CD4-positive, alpha-beta T cell treated with Interleukin-17A for 4 hours (primary cell): Measurements from ENCODE around the gene SUV39H2.
"Not testable (repeated sequence)": the region's sequence is repeated elsewhere in the genome, so short reads cannot be mapped to it uniquely, and the experiment has no call there.

ENCODE experiments used
- DNase-seq: peaks from one replicate; pipeline ENCODE4 v3.0.0-alpha.2; 2020; ENCODE audit warnings: mixed read lengths

SUV39H2 gene, protein sequence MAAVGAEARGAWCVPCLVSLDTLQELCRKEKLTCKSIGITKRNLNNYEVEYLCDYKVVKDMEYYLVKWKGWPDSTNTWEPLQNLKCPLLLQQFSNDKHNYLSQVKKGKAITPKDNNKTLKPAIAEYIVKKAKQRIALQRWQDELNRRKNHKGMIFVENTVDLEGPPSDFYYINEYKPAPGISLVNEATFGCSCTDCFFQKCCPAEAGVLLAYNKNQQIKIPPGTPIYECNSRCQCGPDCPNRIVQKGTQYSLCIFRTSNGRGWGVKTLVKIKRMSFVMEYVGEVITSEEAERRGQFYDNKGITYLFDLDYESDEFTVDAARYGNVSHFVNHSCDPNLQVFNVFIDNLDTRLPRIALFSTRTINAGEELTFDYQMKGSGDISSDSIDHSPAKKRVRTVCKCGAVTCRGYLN

DNA sequence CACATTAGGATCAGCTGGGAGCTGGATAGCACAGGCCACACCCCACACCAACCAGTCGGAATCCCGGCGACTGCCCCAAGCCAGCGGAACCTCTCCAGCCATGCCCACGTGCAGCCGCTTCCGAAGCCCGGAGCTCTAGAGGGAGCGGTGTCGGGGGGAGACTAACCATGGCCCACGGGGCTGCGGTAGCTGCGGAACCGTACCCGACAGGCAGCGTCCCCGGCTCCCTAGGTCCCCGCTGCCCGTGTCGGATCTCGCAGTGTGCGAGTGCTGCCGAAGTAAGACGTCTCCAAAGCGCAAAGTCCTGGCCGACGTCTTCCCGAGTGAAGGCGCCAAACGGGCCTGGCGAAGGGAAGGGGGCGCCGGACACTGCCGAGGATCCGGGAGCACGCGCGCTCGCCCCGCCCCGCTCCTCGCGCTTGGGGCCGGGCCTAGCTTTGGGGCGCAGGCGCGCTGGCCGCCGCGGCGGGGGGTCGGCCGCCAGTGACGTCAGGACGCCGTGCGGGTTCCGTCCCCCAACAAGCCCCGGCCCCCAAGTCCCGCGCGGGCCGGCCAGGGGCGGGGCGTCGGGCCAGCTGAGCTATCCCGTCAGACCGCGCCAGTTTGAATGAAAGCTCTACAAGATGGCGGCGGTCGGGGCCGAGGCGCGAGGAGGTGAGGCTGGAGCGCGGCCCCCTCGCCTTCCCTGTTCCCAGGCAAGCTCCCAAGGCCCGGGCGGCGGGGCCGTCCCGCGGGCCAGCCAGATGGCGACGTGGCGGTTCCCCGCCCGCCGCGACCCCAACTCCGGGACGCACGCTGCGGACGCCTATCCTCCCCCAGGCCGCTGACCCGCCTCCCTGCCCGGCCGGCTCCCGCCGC is at the start of gene SUV39H2:
TSS of gene SUV39H2 (plus strand) at position 601 of the 858 bp plus-strand sequence. CDS start at position 624, 23 bp downstream.
- peak; percentile 95 for DNase-seq

DNA sequence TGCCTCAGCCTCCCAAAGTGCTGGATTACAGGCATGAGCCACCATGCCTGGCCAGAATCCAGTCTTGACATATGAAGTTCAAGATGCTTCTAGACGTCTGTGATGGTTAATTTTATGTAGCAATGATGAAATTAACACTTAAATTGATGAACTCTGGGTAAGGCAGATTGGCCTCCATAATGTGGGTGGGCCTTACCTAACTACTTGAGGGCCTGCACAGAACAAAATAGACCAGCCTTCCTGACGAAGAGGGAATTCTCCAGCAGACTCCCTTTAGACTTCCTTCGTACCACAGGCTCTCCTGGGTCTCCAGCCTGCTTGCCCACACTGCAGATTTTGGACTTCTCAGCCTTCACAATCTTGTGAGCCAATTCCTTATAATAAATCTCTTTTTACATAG is 45.6 kb upstream of the SUV39H2 start:
- DNase-seq = no peak

DNA sequence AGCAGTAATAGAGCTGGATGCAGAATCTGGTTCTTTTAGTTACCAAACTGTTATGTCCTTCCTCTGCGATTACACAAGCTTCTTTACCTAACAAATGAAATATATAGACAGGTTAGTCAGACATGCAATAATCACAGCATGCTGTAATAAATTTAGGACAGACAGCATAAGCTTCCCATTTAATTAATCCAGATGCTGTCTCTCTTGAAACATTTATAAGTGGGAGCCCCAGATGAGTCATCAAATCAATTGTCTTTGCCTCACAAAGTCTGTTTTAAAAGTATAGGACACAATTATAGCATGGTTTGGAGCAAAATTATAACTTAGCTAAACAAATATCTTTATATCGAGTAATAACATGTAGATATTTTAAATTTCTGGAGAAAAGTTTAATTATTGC is 42.5 kb upstream of the SUV39H2 start:
- no peak for DNase-seq

DNA sequence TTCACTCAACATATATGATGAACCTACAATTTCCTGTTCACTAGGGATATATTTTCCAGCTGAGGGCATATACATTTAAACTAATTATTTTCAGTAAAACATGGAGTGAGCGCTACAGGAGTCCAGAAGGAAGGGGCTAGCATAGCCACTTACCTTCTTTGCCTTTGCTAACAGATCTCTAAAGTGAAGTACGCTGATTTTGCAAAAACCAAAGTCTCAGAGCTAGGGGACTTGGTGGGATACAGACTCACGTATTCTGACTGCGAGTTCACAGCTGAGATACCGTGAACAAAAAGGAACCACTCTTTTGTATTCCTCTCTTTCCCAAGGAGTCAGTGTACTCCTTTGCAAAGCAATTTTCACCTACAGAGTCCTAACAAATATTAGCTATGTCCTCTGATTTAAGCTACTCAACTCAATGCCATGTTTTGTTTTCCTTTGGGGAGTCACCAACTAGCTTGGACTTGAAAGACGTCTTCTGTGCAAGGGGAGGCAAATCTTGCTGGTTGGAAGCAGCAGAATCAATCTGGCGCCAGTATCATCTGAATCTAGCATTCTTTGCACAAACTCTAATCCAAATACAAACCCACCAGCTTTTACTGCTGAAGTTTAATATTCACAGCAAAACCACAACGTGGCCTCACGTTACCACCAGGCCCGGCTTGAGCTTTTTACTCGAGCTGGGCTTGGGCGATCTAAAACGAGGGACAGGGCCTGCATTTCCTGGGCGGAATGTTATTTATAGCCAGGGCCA is 41.5 kb upstream of the SUV39H2 start:
- DNase-seq = no peak

DNA sequence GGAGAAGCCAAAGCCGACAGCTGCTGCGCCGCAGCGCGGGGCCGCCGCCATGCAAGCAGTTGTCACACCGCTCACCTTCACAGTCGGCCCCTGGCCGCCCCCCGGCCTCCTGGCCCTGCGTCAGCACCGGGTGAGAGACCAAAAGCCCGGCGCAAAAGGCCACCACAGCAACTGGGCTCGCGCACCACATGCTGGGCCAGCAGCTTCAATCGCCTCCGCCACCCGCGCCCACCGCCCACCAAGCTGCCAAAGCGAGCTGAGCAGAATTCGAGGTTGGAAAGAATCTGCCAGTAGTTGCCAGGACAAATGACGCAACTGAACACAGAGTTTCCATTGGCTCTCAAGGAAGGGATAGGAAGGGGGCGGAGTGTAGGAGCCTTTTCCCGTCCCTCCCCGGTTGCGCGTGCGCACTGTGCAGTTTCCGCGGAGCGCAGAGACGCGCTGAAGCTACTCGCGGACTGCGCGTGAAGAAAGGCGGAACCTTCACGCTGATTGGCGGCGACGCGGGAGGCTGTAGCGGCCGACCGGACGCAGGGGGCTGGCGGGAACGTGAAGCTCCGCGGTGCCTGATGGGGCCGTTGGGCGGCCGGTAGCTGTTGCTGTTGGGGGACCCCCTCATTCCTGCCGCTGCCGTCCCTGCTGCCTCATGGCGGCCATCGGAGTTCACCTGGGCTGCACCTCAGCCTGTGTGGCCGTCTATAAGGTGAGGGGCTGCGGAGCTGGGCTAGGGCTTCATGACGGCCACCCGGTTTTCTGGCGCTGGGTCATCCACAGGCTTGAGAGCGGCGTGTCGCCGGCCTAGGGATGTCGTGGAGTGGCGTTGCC is 40.7 kb upstream of the SUV39H2 start, which contains the start of the genes CDNF, HSPA14 and MSANTD7:
TSS of gene CDNF (minus strand) at position 281 of the 825 bp plus-strand sequence. CDS start at position 190, 91 bp downstream.
TSS of gene HSPA14 (plus strand) at position 550 of the 825 bp plus-strand sequence. CDS start at position 647, 97 bp downstream.
TSS of gene MSANTD7 (plus strand) at position 550 of the 825 bp plus-strand sequence. CDS start 3,979 bp downstream, outside the sequence.
- peak; percentile 99 for DNase-seq

DNA sequence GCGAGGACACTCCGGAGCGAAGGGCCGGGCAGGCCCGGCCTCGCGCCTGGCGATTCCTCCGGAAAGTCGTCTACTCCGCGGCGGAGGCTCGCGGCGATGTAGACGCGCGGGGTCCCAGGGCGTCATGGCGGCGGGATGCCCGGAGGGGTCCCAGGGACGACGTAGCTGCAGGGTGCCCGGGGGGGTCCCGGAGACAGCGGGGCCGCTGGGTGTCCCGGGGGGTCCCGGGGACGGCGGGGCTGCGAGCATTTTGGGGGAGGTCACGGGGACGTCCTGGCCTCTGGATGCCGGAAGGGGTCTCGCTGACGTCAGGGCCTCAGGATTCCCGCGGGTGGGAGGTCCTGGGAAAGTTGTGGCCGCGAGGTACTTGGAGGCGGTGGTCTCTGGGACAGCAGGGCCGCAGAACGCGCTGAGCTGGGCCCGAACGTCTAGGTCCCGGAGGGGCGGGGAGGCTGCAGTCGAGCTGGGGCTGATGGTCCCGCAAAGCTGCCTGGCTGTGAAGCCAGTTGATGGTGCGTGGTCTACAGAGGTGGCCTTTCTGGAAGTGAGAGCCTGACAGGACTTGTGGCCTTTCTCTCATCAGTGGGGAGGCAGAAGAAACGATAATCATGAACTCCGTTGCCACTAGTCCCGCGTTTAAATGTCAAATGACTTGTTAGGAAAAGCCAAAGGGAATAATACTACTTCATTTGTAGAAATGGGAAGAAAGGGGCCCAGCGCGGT is 39.9 kb upstream of the SUV39H2 start:
- DNase-seq = peak; percentile 19

DNA sequence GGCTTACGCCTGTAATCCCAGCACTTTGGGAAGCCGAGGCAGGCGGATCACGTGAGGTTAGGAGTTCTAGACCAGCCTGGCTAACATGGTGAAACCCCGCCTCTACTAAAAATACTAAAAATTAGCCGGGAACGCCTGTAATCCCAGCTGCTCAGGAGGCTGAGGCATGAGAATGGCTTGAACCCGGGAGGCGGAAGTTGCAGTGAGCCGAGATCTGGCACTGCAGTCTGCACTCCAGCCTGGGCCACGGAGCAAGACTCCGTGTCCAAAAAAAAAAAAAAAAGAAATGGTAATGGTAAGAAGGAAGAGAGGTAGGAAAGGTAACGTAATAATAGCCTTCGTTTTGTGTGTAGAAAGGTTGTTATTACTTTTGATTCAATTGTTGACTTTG is 39.4 kb upstream of the SUV39H2 start:
- DNase-seq = no peak

DNA sequence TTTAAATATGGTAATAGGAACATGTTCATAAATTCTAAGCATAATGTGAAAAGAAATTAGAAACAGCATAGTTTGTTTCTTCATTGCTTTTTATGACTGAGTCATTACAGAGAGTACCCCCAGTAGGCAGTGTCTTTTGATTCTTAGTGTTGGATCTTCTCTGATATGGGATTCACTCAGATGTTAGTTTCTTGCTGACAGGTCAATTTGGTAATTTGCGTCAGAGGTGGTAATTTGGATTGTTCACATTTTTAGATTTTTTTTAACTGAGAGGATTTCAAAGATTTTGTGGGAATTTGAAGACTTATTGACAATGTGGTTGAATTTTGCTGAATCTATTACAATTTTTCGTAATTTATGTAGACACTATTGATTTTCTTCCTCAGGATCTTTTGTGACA is 38.5 kb upstream of the SUV39H2 start:
- no peak for DNase-seq

DNA sequence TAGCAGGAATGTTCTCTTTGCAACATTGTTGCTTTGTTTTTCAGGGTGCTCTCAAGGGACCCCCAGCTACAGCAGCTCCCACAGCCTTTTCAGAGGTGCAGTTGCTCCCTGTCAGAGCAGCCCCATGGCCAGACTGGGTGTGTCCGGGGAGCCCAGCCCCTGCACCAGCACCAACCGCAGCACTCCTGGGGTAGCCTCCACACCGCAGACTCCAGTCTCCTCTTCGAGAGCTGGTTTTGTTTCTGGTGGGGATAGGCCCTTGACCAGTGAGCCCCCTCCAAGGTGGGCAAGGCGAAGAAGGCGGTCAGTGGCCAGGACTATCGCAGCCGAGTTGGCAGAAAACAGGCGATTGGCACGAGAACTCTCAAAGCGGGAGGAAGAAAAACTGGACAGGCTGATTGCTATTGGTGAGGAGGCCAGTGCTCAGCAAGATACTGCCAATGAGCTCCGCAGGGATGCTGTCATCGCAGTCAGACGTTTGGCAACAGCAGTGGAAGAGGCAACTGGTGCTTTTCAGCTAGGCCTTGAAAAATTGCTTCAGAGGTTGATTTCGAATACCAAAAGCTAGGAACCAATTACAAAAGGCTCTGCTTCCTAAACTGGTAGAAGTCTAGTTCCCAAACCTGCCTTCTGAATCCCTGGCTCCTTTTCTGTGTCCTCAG is 35.2 kb upstream of the SUV39H2 start:
- DNase-seq = no peak

DNA sequence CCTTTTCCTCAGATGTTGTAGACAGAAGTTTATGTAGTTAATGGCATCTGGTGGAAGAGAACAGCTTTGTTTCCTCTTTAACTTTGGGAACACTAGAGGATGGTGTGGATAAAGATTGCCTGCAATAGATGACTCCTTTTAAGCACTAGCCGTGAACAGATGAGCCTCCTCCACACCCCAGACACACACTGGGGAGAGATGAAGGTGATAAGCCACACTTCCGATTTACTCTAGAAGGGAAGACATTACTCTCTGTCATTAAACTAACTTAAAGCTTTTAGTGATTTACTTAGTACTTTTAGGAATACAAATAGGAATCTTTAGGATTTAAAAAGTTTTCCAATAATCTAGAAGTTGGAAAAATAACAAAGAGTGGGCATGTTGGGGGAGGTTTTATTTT is 33.7 kb upstream of the SUV39H2 start:
- no peak for DNase-seq

DNA sequence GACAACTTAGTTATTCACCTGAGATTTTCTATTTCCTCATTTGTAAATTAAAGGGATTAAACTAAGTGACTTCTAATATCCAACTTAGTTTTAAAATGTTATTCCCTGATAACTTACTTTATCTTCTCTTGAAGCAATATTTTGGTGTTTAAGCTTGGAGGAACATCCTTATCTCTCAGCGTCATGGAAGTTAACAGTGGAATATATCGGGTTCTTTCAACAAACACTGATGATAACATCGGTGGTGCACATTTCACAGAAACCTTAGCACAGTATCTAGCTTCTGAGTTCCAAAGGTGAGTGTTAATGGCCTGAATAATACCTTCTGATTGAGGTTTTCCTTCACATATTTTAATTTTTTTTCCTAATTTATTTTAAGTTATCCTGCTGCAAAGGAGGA is 26.4 kb upstream of the SUV39H2 start:
- DNase-seq = no peak

DNA sequence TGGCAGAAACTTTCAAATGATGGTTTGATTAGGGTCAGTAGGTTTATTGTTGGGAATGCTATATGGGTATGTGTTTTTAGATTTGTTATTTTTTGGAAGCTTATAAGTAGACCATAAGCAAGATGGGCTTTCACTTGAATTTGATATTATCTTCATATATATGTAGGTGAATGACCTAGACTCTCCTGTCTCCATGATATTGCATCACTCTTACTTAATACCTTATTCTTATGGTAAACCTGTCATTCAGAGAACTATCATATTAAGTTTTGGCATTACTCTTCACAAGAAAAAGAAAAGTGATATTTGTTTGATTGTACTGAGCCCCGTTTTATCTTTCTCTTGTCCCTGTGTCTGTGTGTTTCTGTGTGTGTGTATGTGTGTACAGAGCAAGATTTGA is 23.2 kb upstream of the SUV39H2 start:
- DNase-seq = no peak

DNA sequence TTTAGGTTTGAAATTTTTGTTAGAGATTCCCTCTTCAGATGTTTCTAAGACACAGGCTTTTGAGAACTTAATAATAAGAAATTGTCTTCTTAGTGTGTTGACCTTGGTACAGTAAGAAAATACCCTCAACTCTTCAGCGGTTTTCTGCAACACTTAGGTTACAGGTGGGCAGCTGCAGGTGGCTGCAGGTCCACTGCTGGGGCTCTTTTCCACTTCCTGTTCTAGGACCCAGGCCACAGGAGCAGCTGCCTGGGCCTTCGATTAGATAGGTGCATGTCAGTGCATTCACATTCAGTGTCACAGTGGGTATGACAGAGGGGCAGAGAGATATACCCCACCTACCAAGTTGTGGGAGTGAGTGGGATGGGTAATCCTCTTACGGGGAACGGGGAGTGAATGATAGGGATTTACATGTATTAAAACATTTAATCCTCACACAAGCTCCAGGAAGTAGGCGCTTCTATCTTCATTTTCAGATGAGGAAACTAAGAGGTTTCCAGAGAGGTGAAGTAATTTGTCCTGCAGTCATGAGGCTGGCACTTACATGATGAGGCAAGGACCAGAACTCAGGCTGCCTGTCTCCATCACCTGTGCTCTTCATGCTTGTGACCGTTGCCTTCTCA is 20.2 kb upstream of the SUV39H2 start:
- no peak for DNase-seq

DNA sequence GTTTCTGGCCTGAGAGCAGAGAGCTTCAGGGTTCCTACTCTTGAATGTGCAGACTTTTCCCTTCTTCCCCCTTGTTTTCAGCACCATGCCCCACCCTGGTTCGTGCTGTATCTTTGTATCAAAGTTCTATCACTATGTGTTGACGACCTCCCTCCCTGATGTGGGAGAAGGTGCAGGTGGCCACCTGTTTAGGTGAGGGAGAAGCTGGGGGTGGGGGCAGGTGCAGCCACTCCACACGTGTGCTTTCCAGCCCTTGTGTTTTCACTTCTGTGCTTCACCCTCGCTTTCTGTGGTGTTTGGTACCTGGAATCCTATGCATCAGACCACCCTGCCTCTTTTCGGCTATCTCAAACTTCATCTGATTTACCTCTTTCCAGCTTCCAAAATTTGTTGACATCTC is 19.6 kb upstream of the SUV39H2 start:
- no peak for DNase-seq

DNA sequence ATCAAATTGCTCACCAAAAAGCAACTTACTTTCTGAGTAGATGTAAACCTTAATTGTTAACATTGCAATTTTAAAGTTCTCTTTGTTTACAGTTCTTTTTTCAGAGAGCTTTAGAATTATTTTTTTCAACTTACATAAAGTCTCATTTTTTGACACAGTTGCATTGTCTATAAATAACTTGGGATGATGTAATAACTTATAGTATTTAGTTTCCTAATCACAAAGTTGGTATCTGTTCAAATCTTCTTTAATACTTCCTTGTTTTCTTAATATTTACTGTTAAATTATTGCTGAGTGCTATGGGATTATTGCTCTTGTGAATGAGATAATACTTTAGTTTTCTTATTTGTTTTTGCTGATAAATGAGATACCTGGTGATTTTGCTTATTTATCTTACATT is 18.9 kb upstream of the SUV39H2 start:
- DNase-seq = no peak

DNA sequence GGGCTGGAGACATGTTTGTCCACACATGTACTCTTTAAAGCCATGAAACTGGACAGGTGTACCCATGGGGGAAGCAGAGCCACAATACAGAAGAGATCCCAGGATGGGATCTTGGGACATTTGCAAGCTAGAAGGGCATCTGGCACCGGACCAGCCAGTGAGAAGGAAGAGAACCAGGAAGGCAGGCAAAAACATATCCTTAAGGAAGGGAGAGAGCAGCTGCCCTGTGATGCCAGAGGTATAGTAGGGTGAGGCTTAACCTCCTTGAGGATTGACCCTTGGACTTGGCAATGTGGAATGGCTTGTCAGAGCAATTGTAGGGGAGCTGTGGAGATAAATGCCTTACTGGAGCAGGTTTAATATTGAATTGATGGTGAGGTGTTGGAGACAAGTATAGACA is 17.9 kb upstream of the SUV39H2 start:
- no peak for DNase-seq

DNA sequence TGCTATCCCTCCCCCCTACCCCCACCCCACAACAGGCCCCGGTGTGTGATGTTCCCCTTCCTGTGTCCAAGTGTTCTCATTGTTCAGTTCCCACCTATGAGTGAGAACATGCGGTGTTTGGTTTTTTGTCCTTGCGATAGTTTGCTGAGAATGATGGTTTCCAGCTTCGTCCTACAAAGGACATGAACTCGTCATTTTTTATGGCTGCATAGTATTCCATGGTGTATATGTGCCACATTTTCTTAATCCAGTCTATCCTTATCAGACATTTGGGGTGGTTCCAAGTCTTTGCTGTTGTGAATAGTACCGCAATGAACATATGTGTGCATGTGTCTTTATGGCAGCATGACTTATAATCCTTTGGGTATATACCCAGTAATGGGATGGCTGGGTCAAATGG is 14.2 kb upstream of the SUV39H2 start:
- not testable (repeated sequence) for DNase-seq

DNA sequence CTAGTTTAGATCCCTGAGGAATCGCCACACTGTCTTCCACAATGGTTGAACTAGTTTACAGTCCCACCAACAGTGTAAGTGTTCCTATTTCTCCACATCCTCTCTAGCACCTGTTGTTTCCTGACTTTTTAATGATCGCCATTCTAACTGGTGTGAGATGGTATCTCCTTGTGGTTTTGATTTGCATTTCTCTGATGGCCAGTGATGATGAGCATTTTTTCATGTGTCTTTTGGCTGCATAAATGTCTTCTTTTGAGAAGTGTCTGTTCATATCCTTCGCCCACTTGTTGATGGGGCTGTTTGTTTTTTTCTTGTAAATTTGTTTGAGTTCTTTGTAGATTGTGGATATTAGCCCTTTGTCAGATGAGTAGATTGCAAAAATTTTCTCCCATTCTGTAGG is 13.8 kb upstream of the SUV39H2 start:
- DNase-seq = not testable (repeated sequence)

DNA sequence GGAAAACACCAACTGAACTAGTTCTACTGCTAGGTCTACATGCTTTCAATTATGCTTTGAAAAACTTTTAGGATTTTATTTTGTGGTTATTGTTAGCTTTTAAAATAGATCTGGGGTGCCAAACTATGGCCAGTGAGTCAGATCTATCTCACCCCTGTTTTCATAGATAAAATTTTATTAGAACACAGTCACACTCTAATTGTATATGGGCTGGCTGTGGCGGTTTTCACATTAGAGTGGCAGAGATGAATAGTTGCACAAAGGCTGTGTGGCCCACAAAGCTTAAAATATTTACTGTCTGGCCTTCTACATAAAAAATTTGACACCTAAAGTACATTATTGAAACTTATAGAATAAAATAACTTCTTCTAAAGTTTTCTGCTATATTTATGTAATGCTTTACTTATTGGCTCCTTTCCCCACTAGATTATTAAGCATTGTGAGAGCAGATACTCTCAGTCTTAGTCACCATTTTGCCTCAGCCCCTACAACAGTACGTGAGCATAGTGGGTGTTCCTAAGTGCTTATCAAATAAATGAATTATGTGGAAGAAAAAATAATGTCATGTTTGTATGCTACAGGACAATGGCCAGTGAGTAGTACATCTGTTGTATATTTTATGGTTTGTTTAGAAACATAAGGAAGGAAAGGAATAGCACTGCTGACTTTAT is 5.4 kb upstream of the SUV39H2 start:
- no peak for DNase-seq

DNA sequence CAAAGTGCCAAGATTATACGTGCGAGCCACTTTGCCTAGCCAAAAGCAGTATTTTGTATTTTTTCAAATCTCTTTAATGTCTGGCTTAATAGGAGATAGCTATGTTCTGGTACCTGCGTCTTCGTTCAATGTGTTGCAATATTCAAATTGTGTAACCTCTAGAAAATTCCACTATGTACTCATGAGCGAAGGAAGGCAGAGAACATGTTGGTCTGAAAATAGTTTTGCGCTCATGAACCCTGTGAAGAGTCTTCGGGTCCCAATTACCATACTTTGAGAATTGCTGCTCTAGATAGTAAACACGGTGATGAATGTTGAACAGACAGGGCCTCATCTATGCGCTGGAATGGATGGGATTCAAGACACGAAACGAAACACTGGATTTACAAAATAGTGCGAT is 2.7 kb upstream of the SUV39H2 start:
- DNase-seq = no peak
